Esophagus muscularis mucosa (tissue), 4 donors: ENCODE data around the gene CSH1. TPM values are rescaled to one million over a fixed set of nuclear protein-coding genes. Genes with fewer than 3 reads are reported as not detected.

ENCODE experiments used
- DNase-seq: peaks from one replicate; pipeline ENCODE4 v3.0.0-alpha.2; 2017; ENCODE audit errors: extremely low spot score
- H3K27ac ChIP-seq, 4 donors: fragments of 200-600 bp; sonication (generic); replicated peaks in 1 of 4; 1 replicate in 3 of 4; 2 replicates in 1 of 4; pipeline ENCODE4 v1.5.1; 2016 to 2019; ENCODE audit warnings: mild to moderate bottlenecking in 1 of 4
- H3K27me3 ChIP-seq, 4 donors: fragments of 200-600 bp; sonication (generic); one replicate each; pipeline versions ENCODE4 v1.5.1 to v1.6.0; 2016 to 2019
- H3K36me3 ChIP-seq, 4 donors: fragments of 200-600 bp; sonication (generic); one replicate each; pipeline ENCODE4 v1.5.1; 2016 to 2019
- H3K4me1 ChIP-seq, 4 donors: fragments of 200-600 bp; sonication (generic); one replicate each; pipeline ENCODE4 v1.5.1; 2016 to 2019
- H3K4me3 ChIP-seq, 4 donors: fragments of 200-600 bp; sonication (generic); 1 replicate in 2 of 4; 2 replicates in 2 of 4; pipeline ENCODE4 v1.5.1; 2016 to 2019; ENCODE audit warnings: mild to moderate bottlenecking in 4 of 4, moderate library complexity in 1 of 4
- H3K9me3 ChIP-seq, 4 donors: fragments of 200-600 bp; sonication (generic); 1 replicate in 3 of 4; 2 replicates in 1 of 4; pipeline ENCODE4 v1.5.1; 2016 to 2019
- EP300 ChIP-seq: sonication (generic); formaldehyde crosslinking; IDR thresholded peaks from one replicate; pipeline ENCODE4 v1.6.1; 2017; ENCODE audit warnings: antibody characterized with exemption
- POLR2A ChIP-seq: fragments of 450-650 bp; IDR thresholded peaks from one replicate; pipeline ENCODE4 v1.6.1; 2017; ENCODE audit warnings: antibody characterized with exemption, moderate library complexity, mild to moderate bottlenecking, low read depth
- POLR2AphosphoS5 ChIP-seq, 2 donors: sonication (generic); formaldehyde crosslinking; IDR thresholded peaks; one replicate each; pipeline ENCODE4 v1.6.1; 2017; ENCODE audit warnings: antibody characterized with exemption in 2 of 2
- WGBS: methylation state at CpG from one replicate; pipeline ENCODE4 v1.1.5; 2018; 5-methylcytosine and 5-hydroxymethylcytosine counted together
- intact Hi-C: fragments of 100-400 bp; cut with DNase I; formaldehyde crosslinking; loops from one replicate; pipeline ENCODE4 v1.15.1; 2023
- total RNA-seq, 4 donors: library from RNA; depleted of rRNA; stranded (reverse); fragments of >200 nt; gene quantifications; one replicate each; pipeline versions ENCODE4 v1.1.0 to v1.2.1, GENCODE V29; 2016
- TF ChIP-seq, protein P1 (sequence below), 3 experiments: fragments of 200-600 bp in 2 of 3; fragments of 450-650 bp in 1 of 3; sonication (generic) in 2 of 3; IDR thresholded peaks; one replicate each; pipeline ENCODE4 v1.5.1; 2017 to 2019; ENCODE audit warnings: antibody characterized with exemption in 3 of 3, mild to moderate bottlenecking in 2 of 3, moderate library complexity in 1 of 3

The CSH1 gene
- total RNA-seq, 4 donors from 2014 or later: not detected

DNA sequence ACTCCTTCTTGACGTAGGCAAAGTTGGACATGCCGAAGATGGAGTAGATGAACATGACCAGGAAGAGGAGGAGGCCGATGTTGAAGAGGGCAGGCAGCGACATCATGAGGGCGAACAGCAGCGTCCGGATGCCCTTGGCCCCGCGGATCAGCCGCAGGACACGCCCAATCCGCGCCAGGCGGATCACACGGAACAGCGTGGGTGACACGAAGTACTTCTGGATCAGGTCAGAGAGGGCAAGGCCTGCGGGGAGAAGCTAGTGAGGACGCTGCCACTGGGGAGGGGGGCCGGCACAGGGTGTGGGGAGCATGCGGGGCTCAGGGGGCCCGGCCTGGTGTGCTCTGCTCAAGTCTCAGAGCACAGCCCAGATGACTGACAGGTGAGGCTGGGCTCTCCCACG, 45.4 kb upstream of the CSH1 start:
- TF ChIP-seq POLR2A (no peak), POLR2AphosphoS5 (IDR thresholded peaks at IDR 0.05) (no peak), EP300 (no peak)
- TF ChIP-seq, protein P1, sequence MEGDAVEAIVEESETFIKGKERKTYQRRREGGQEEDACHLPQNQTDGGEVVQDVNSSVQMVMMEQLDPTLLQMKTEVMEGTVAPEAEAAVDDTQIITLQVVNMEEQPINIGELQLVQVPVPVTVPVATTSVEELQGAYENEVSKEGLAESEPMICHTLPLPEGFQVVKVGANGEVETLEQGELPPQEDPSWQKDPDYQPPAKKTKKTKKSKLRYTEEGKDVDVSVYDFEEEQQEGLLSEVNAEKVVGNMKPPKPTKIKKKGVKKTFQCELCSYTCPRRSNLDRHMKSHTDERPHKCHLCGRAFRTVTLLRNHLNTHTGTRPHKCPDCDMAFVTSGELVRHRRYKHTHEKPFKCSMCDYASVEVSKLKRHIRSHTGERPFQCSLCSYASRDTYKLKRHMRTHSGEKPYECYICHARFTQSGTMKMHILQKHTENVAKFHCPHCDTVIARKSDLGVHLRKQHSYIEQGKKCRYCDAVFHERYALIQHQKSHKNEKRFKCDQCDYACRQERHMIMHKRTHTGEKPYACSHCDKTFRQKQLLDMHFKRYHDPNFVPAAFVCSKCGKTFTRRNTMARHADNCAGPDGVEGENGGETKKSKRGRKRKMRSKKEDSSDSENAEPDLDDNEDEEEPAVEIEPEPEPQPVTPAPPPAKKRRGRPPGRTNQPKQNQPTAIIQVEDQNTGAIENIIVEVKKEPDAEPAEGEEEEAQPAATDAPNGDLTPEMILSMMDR (IDR thresholded peaks at IDR 0.05): no peak
- DNase-seq: no peak

DNA sequence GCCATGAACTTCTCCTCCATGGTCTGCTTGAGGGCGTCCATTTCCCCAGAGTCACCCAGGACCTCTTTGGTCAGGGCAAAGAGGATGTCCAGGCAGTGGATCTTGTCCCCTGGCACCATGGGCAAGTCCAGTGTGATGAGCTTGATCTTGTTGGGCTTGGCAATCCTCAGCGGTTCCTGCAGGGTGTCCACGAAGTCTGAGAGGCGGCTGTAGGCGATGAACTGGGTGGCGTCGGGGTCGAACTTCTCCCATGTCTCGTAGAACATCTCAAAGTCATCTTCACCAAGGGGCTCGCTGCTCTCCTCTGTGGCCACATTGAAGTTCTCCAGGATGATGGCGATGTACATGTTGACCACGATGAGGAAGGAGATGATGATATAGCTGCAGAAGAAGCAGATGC, 44.8 kb upstream of the CSH1 start:
- H3K27ac ChIP-seq: no peak overlapping the region
- TF ChIP-seq POLR2A (no peak), EP300 (no peak), POLR2AphosphoS5 (IDR thresholded peaks at IDR 0.05) (no peak)
- TF ChIP-seq, protein P1 (IDR thresholded peaks at IDR 0.05): no peak
- no peaks in the 10 kb centered on the region for H3K36me3 ChIP-seq
- DNase-seq: no peak
- no peaks in the 10 kb centered on the region for H3K4me1 ChIP-seq
- H3K4me3 ChIP-seq: no peak overlapping the region
- H3K9me3 ChIP-seq: no peaks in the 10 kb centered on the region
- no peaks in the 10 kb centered on the region for H3K27me3 ChIP-seq
- 88% methylated on average over 12 of the region's 12 CpGs for WGBS
- intact Hi-C loops: no loop called here

More for the DNA sequence above, 45.4 kb upstream of the CSH1 start:
- H3K9me3 ChIP-seq: no peaks in the 10 kb centered on the region
- peaks cover 0 to 3% (median 0%) of the 10 kb centered on the region in 4 donors for H3K27me3 ChIP-seq
- intact Hi-C loops: no loop called here
- no peak overlapping the region for H3K4me3 ChIP-seq
- no peaks in the 10 kb centered on the region for H3K36me3 ChIP-seq
- no peak overlapping the region for H3K27ac ChIP-seq
- no peaks in the 10 kb centered on the region for H3K4me1 ChIP-seq
- 92% methylated on average over 14 of the region's 23 CpGs for WGBS

DNA sequence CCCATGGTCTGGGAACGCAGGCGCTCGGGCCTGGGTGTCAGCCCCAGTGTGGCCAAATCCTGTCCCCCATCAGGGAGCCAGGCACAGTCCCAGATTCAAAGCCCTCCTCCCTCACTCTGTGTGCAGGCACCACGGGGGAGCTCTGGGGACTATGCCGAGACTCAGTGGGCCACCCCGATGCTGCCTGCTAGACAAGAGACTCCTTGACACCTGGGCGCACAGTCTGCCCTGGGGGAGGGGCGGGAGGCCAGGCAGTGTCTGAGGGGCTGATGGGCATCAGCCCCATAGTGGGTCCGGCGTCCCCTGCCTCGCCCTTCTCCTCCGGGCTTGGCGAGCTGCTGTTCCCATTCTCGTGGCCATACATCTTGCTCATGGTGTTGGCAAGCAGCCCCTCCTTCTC, 44.2 kb upstream of the CSH1 start:
- Histone ChIP-seq H3K27ac (no peak overlapping the region), H3K9me3 (no peaks in the 10 kb centered on the region), H3K4me1 (no peaks in the 10 kb centered on the region), H3K4me3 (no peak overlapping the region), H3K27me3 (no peaks in the 10 kb centered on the region), H3K36me3 (no peaks in the 10 kb centered on the region)
- intact Hi-C loops: no loop called here
- no peak for DNase-seq
- WGBS: 79% methylated on average over 2 of the region's 14 CpGs
- TF ChIP-seq, protein P1 (IDR thresholded peaks at IDR 0.05): no peak
- no peak for TF ChIP-seq POLR2AphosphoS5 (IDR thresholded peaks at IDR 0.05)
- TF ChIP-seq EP300: no peak
- TF ChIP-seq POLR2A: no peak

DNA sequence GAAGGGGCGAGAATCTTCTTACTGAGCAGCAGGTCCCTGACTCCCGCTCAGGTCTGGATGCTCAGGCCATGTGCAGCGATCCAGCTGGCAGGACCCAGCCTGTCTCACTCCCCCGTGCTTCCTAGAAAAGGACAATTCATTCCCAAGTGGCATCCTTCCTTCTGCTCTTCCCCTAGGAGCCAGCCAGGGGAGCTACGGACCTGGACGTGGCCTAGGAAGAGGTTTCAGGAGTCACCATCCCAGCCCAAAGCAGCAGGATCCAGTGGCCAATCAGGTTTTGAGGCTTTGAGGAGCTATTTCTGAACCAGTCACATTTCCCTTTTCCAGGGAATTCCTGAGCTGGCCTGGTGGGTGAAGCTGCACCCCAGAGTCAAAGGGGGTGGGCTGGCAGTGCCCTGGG, 43.5 kb upstream of the CSH1 start:
- 77% methylated on average over 4 of the region's 6 CpGs for WGBS
- intact Hi-C loops: no loop called here
- Histone ChIP-seq H3K4me1 (no peaks in the 10 kb centered on the region), H3K36me3 (no peaks in the 10 kb centered on the region), H3K27me3 (no peaks in the 10 kb centered on the region), H3K4me3 (no peak overlapping the region), H3K9me3 (no peaks in the 10 kb centered on the region), H3K27ac (no peak overlapping the region)
- DNase-seq: no peak
- no peak for TF ChIP-seq POLR2A
- TF ChIP-seq, protein P1 (IDR thresholded peaks at IDR 0.05): no peak
- no peak for TF ChIP-seq POLR2AphosphoS5 (IDR thresholded peaks at IDR 0.05)
- TF ChIP-seq EP300: no peak

DNA sequence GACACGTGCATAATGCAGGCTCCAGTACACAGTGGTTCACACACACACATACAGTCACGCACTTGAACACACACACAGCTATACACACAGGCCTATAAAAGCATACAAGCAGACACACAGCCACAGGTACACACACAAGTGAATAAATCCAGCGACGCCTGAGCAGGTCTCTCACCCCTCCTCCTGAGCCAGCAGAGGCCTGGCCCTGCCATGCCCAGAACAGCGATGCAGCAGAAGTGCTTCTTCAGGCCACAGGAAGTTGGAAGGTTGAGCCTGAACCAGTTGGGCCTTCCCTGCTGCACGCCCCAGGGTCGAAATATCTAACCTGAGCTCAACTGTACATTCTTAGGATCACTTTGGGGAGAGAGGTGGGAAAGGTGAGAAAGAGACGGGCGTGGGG, 43.0 kb upstream of the CSH1 start:
- H3K4me3 ChIP-seq: no peak overlapping the region
- H3K27me3 ChIP-seq: no peaks in the 10 kb centered on the region
- intact Hi-C loops: no loop called here
- TF ChIP-seq POLR2A (no peak), EP300 (no peak), POLR2AphosphoS5 (IDR thresholded peaks at IDR 0.05) (no peak)
- TF ChIP-seq, protein P1 (IDR thresholded peaks at IDR 0.05): no peak
- no peaks in the 10 kb centered on the region for H3K9me3 ChIP-seq
- no peak overlapping the region for H3K27ac ChIP-seq
- no peaks in the 10 kb centered on the region for H3K36me3 ChIP-seq
- H3K4me1 ChIP-seq: no peaks in the 10 kb centered on the region
- 86% methylated on average over 8 of the region's 9 CpGs for WGBS
- no peak for DNase-seq
